K562 (cell line): Measurements from ENCODE around the gene TBXAS1. TPM values are rescaled to one million over a fixed set of nuclear protein-coding genes. Genes with fewer than 3 reads are reported as not detected.

Source experiments
- ATAC-seq: fragments of 200-7000 bp; cut with Tn5 transposase; 3 replicates; pipeline ENCODE4 v1.9.1; 2020; ENCODE audit warnings: moderate library complexity
- BruUV-seq: library from RNA; stranded (reverse); fragments of 400-500 nt; replicated peaks from 2 replicates; lab custom pipeline; 2021; lab: Mats Ljungman, UMichigan
- CTCF ChIA-PET: fragments of 300-600 bp; formaldehyde crosslinking; extraction: SDS; loops from one replicate; lab custom pipeline; 2021; ENCODE audit warnings: low intra/inter-chr PET ratio; lab: Yijun Ruan, JAX
- POLR2A ChIA-PET: fragments of 300-600, 350-650 bp; sonication (Branson Sonifier 250); formaldehyde crosslinking; extraction: SDS; loops from one replicate; lab custom pipeline; 2021; ENCODE audit warnings: antibody characterized with exemption, inconsistent platforms; lab: Yijun Ruan, JAX
- DNase-seq, 4 experiments: peaks; one replicate each; pipeline versions ENCODE4 v3.0.0 to v3.0.0-alpha.2; 2011 to 2018; ENCODE audit warnings: low spot score in 3 of 4, mixed read lengths in 3 of 4; ENCODE audit errors: extremely low read depth in 1 of 4
- FAIRE-seq: peaks from 2 replicates; lab custom pipeline; 2011; peaks lifted over from hg19 to GRCh38; lab: Jason Lieb, UNC
- H2AFZ ChIP-seq: 2 replicates; pipeline ENCODE4 v1.6.0; 2011; ENCODE audit warnings: low read depth, low read length, control low read depth, inconsistent platforms
- H3K27ac ChIP-seq: fragments of 200-600 bp; 3 replicates; pipeline ENCODE4 v1.8.0; 2011; ENCODE audit warnings: low read depth, mild to moderate bottlenecking, control low read depth, inconsistent platforms, low read length, moderate library complexity, mixed read lengths; ENCODE audit errors: extremely low read depth
- H3K27me3 ChIP-seq, 2 experiments: fragments of 300-600 bp in 1 of 2; 2 replicates in 1 of 2; 3 replicates in 1 of 2; pipeline versions ENCODE4 v1.6.0 to v1.8.0; 2011; ENCODE audit warnings: inconsistent platforms in 2 of 2, low read length in 2 of 2, mild to moderate bottlenecking in 1 of 2, mixed read lengths in 1 of 2, moderate library complexity in 1 of 2; ENCODE audit not compliant: control insufficient read depth in 2 of 2, insufficient read depth in 2 of 2
- H3K36me3 ChIP-seq: fragments of 300-600 bp; 3 replicates; pipeline ENCODE4 v1.8.0; 2011; ENCODE audit warnings: mild to moderate bottlenecking, low read length, inconsistent platforms; ENCODE audit not compliant: control insufficient read depth, insufficient read depth
- H3K4me1 ChIP-seq, 2 experiments: fragments of 200-600 bp in 1 of 2; replicated peaks in 1 of 2; 2 replicates in 1 of 2; 3 replicates in 1 of 2; pipeline versions ENCODE4 v1.5.1 to v1.8.0; 2011; ENCODE audit warnings: inconsistent platforms in 2 of 2, low read length in 2 of 2, mild to moderate bottlenecking in 1 of 2, mixed read lengths in 1 of 2, moderate library complexity in 1 of 2; ENCODE audit not compliant: control insufficient read depth in 2 of 2, insufficient read depth in 2 of 2
- H3K4me2 ChIP-seq: 2 replicates; pipeline ENCODE4 v1.6.1; 2011; ENCODE audit warnings: low read length, control low read depth, inconsistent platforms, mixed read lengths; ENCODE audit not compliant: insufficient read depth
- H3K4me3 ChIP-seq: fragments of 200-600 bp; sonication (generic), shearing (Covaris generic); 2 replicates; pipeline ENCODE4 v1.5.1; 2016; ENCODE audit warnings: control low read depth, inconsistent platforms
- H3K79me2 ChIP-seq: fragments of 200-600 bp; 3 replicates; pipeline ENCODE4 v1.8.0; 2011; ENCODE audit warnings: low read length, inconsistent platforms; ENCODE audit not compliant: control insufficient read depth, insufficient read depth
- H3K9ac ChIP-seq, 2 experiments: 2 replicates each; pipeline versions ENCODE4 v1.6.0 to v1.6.1; 2011; ENCODE audit warnings: low read depth in 2 of 2, low read length in 2 of 2, control low read depth in 1 of 2, inconsistent platforms in 1 of 2, mild to moderate bottlenecking in 1 of 2, mixed read lengths in 1 of 2; ENCODE audit not compliant: insufficient read depth in 1 of 2
- H3K9me1 ChIP-seq: one replicate; pipeline ENCODE4 v1.6.0; 2011; ENCODE audit warnings: inconsistent platforms, mild to moderate bottlenecking, low read length, moderate library complexity; ENCODE audit not compliant: control insufficient read depth, insufficient read depth
- H3K9me3 ChIP-seq: replicated peaks from 2 replicates; pipeline ENCODE4 v1.5.1; 2011; ENCODE audit warnings: low read depth, low read length, inconsistent platforms; ENCODE audit not compliant: control insufficient read depth, insufficient read depth
- H4K20me1 ChIP-seq: replicated peaks from 2 replicates; pipeline ENCODE4 v1.6.1; 2011; ENCODE audit warnings: low read length, inconsistent platforms, mixed read lengths; ENCODE audit not compliant: control insufficient read depth, insufficient read depth
- E2F6 ChIP-seq, 2 experiments: IDR thresholded peaks; 2 replicates each; pipeline ENCODE4 v1.6.1; 2011; ENCODE audit warnings: borderline replicate concordance in 1 of 2, control low read depth in 1 of 2, low read depth in 1 of 2, low read length in 1 of 2, mild to moderate bottlenecking in 1 of 2, mixed read lengths in 1 of 2, moderate library complexity in 1 of 2; ENCODE audit not compliant: insufficient read depth in 1 of 2, insufficient read length in 1 of 2, poor library complexity in 1 of 2, severe bottlenecking in 1 of 2; ENCODE audit errors: extremely low read depth in 1 of 2
- MAFG ChIP-seq: fragments of 450-650 bp; conservative IDR thresholded peaks from 2 replicates; pipeline ENCODE4 v1.6.1; 2016; ENCODE audit warnings: missing genetic modification characterization, missing compliant biosample characterization
- RBM25 ChIP-seq: fragments of 200-400 bp; formaldehyde crosslinking; IDR thresholded peaks from 2 replicates; pipeline ENCODE4 v1.6.1; 2018; ENCODE audit warnings: low read length, low read depth, moderate library complexity; ENCODE audit not compliant: severe bottlenecking
- ZFP36 ChIP-seq: fragments of 150-350 bp; IDR thresholded peaks from 2 replicates; pipeline ENCODE4 v1.6.1; 2018; ENCODE audit warnings: low read length, low read depth; ENCODE audit not compliant: partially characterized antibody
- ZNF431 ChIP-seq: sonication (generic); formaldehyde crosslinking; IDR thresholded peaks from 2 replicates; pipeline ENCODE4 v1.8.0; 2022; ENCODE audit warnings: mild to moderate bottlenecking, missing genetic modification reagents
- ZNF740 ChIP-seq, 3 experiments: fragments of 200-800 bp in 1 of 3; sonication (Bioruptor generic) in 1 of 3; sonication (generic) in 1 of 3; formaldehyde crosslinking in 1 of 3; IDR thresholded peaks; 2 replicates each; pipeline versions ENCODE4 v1.6.1 to v1.8.0; 2016 to 2022; ENCODE audit warnings: mild to moderate bottlenecking in 2 of 3, missing compliant biosample characterization in 2 of 3, missing genetic modification characterization in 2 of 3, missing genetic modification reagents in 1 of 3
- WGBS: fragments of 100-300 bp; shearing (Covaris generic); methylation state at CpG from one replicate; pipeline ENCODE4 v1.1.6; 2016; ENCODE audit warnings: low coverage, mixed read lengths; ENCODE audit not compliant: insufficient coverage; ENCODE audit errors: missing lambda C conversion rate; 5-methylcytosine and 5-hydroxymethylcytosine counted together
- in situ Hi-C: fragments of 300-500 bp; cut with MboI; formaldehyde crosslinking; loops from 4 replicates; pipeline ENCODE4 v1.15.0; 2018; ENCODE audit warnings: inconsistent platforms, mixed read lengths
- intact Hi-C: fragments of 100-400 bp; cut with micrococcal nuclease; formaldehyde crosslinking; loops from 2 replicates; pipeline ENCODE4 v1.14.2; 2022
- polyA plus RNA-seq, 8 experiments: library from polyadenylated mRNA; depleted of rRNA in 4 of 8; stranded (reverse) in 5 of 8; unstranded in 3 of 8; fragments of >200 nt; fragmentation: Nextera tagmentation in 2 of 8; fragmentation: Illumina TruSeq in 1 of 8; extraction: Ambion mirVana in 2 of 8; extraction: Trizol in 1 of 8; gene quantifications; 2 replicates each; pipeline versions ENCODE4 v1.2.1 to v1.2.3, GENCODE V29; 2011 to 2014; ENCODE audit warnings: inconsistent platforms in 1 of 8, missing spikeins in 1 of 8
- total RNA-seq, 7 experiments: library from RNA; depleted of rRNA in 6 of 7; stranded (reverse); fragments of >200 nt in 6 of 7; fragmentation: Illumina TruSeq in 2 of 7; extraction: Trizol in 2 of 7; gene quantifications; 2 replicates each; pipeline versions ENCODE4 v1.2.1 to v1.2.3, GENCODE V29; 2011 to 2021; ENCODE audit warnings: low replicate concordance in 1 of 7

TBXAS1 gene
- total and polyA plus RNA-seq, 9 of the 15 experiments (the other 6 are each of a cell fraction or from before 2014, with no cell fraction given) = 1.1 to 8.3 (median 1.9) TPM

GRCh38 chr7:140018125-140019043 lies 189.3 kb downstream of the TBXAS1 start:
- in situ Hi-C loops = no loop called here
- Histone ChIP-seq H3K9ac (peak overlapping the region in 1 of 2 experiments; percentile 59; a peak in 1 of 4 replicates), H4K20me1 (peaks cover 14% of the 10 kb centered on the region), H3K9me1 (no peaks in the 10 kb centered on the region), H3K36me3 (no peaks in the 10 kb centered on the region; the same call in 2 of the 3 replicates), H2AFZ (no peak overlapping the region), H3K9me3 (no peaks in the 10 kb centered on the region), H3K4me1 (peaks cover 0 to 16% of the 10 kb centered on the region in 2 experiments; a peak in 1 of 5 replicates), H3K27me3 (peaks cover 21 to 34% of the 10 kb centered on the region in 2 experiments), H3K27ac (no peak overlapping the region), H3K79me2 (no peaks in the 10 kb centered on the region), H3K4me3 (no peak overlapping the region), H3K4me2 (no peak overlapping the region)
- CTCF ChIA-PET = no interaction called here
- POLR2A ChIA-PET = interaction anchor here (0.6 to 2.5 kb wide), 8 partner anchors 13 to 438 kb away, joined by 3 to 13 read pairs (median 4); no protein-coding TSS in a partner anchor
- 20% methylated on average over 9 of the region's 9 CpGs for WGBS
- FAIRE-seq (no peak), ATAC-seq (no peak), DNase-seq (no peak)
- peak; percentile 43 for TF ChIP-seq RBM25
- peak; percentile 69 for TF ChIP-seq ZFP36
- peak in 1 of 2 experiments; percentile 15 for TF ChIP-seq E2F6 (IDR thresholded peaks at IDR 0.05; ENCODE audit: borderline replicate concordance in 1 of 2, extremely low read depth in 1 of 2, insufficient read depth in 1 of 2, insufficient read length in 1 of 2, low read depth in 1 of 2, low read length in 1 of 2, poor library complexity in 1 of 2, severe bottlenecking in 1 of 2)
- TF ChIP-seq MAFG (tag) = no peak
- TF ChIP-seq ZNF431 (CRISPR knock-in tag) = no peak
- TF ChIP-seq ZNF740 (CRISPR knock-in tag; IDR thresholded peaks at IDR 0.05) = peak; percentile 69
- no peak for TF ChIP-seq ZNF740 (tag; IDR thresholded peaks at IDR 0.05)
- intact Hi-C loops = no loop called here
- no TSS peak for BruUV-seq
